ENCODE measurements around the gene PMVK.

DNA sequence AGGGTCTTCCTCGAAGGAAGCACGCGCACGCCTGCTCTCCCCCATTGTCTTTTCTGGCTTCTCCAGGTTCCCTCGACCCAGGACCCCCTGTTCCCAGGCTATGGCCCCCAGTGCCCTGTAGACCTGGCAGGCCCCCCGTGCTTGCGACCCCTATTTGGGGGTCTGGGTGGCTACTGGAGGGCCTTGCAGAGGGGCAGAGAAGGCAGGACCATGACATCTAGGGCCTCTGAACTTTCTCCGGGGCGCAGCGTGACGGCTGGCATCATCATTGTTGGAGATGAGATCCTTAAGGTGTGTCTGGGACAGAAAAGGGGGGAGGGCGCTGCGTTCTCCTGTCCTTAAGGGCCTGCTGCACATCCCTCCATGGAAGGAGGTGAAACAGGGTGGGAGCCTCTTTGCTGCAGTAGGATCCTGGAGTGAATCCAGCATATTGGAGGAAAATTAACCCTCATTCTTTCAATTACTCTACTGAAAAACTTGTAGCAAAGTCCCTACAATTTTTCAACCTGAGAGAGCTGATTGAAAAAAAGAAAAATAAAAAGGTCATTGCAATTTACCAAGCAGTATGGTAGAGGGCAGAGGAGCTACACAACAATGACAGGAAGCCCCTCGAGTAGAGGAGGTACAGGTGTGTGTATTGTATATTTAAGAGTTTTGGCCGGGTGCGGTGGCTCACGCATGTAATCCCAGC lies 47.4 kb upstream of the PMVK start:
- TF ChIP-seq, protein P1, sequence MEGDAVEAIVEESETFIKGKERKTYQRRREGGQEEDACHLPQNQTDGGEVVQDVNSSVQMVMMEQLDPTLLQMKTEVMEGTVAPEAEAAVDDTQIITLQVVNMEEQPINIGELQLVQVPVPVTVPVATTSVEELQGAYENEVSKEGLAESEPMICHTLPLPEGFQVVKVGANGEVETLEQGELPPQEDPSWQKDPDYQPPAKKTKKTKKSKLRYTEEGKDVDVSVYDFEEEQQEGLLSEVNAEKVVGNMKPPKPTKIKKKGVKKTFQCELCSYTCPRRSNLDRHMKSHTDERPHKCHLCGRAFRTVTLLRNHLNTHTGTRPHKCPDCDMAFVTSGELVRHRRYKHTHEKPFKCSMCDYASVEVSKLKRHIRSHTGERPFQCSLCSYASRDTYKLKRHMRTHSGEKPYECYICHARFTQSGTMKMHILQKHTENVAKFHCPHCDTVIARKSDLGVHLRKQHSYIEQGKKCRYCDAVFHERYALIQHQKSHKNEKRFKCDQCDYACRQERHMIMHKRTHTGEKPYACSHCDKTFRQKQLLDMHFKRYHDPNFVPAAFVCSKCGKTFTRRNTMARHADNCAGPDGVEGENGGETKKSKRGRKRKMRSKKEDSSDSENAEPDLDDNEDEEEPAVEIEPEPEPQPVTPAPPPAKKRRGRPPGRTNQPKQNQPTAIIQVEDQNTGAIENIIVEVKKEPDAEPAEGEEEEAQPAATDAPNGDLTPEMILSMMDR (conservative IDR thresholded peaks at IDR 0.05): no peak; the same call in 1 of the 2 replicates
- no peak for TF ChIP-seq EZH2 (IDR thresholded peaks at IDR 0.05; ENCODE audit: low read depth)

All from PC-9 (cell line).